GM19035 (cell line): ENCODE data around the gene UBE2L3.

Source experiments
- ATAC-seq: cut with Tn5 transposase; IDR thresholded peaks from one replicate; pipeline ENCODE4 v1.9.1; 2021; ENCODE audit not compliant: unreplicated experiment

The UBE2L3 gene

GRCh38 chr22:21669026-21669425, 101.5 kb downstream of the UBE2L3 start:
- ATAC-seq: no peak

GRCh38 chr22:21672107-21672629, 104.7 kb downstream of the UBE2L3 start:
- no peak for ATAC-seq
